Measurements from ENCODE around the gene P2RY14. TPM values are rescaled to one million over a fixed set of nuclear protein-coding genes. Genes with fewer than 3 reads are reported as not detected.

P2RY14 gene
- polyA plus RNA-seq, 1 donor (not counting 4 experiments of a cell fraction or from before 2014, with no cell fraction given), result not detected

DNA sequence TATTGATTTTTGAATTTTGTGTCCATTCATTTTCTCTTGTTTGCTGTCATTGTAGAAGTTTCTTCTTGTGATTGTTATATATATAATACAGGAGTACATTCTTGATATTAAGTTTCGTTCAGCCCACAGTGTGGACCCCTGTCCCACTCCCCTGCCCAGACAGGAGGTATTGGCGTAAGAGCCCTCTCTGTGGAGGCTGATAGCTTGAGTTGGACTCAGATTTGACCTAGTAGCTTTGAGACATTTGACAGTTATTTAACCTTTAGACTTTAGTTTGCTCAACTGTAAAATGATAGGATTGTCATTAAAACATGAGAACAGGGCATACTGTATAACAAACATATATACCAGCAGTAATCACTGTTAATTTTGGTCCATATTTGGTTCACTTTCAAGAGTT, 102.4 kb downstream of the P2RY14 start:
- H2AFZ ChIP-seq (ENCODE audit: control insufficient read depth, low read length), result no peak overlapping the region
- no peak overlapping the region for H3K4me3 ChIP-seq (ENCODE audit: control insufficient read depth in 2 of 3, extremely low read depth in 1 of 3, insufficient read depth in 2 of 3, low read depth in 1 of 3, low read length in 3 of 3)
- H3K27me3 ChIP-seq (ENCODE audit: control insufficient read depth, extremely low read depth, insufficient read depth, low read length), result no peaks in the 10 kb centered on the region
- FAIRE-seq (no peak), DNase-seq (ENCODE audit: low read depth, low spot score) (no peak)
- no peaks in the 10 kb centered on the region for H3K9me1 ChIP-seq (ENCODE audit: control insufficient read depth, extremely low read depth, insufficient read depth, low read length)
- dilution Hi-C loops (cut with MboI; ENCODE audit: extremely low pct_ligation_motif_present, low sequenced_read_pairs), result no loop called here
- H3K79me2 ChIP-seq (ENCODE audit: control insufficient read depth, insufficient read depth, low read length), result no peaks in the 10 kb centered on the region
- TF ChIP-seq EZH2 (IDR thresholded peaks at IDR 0.05; ENCODE audit: low read length), result no peak
- TF ChIP-seq, protein P1, sequence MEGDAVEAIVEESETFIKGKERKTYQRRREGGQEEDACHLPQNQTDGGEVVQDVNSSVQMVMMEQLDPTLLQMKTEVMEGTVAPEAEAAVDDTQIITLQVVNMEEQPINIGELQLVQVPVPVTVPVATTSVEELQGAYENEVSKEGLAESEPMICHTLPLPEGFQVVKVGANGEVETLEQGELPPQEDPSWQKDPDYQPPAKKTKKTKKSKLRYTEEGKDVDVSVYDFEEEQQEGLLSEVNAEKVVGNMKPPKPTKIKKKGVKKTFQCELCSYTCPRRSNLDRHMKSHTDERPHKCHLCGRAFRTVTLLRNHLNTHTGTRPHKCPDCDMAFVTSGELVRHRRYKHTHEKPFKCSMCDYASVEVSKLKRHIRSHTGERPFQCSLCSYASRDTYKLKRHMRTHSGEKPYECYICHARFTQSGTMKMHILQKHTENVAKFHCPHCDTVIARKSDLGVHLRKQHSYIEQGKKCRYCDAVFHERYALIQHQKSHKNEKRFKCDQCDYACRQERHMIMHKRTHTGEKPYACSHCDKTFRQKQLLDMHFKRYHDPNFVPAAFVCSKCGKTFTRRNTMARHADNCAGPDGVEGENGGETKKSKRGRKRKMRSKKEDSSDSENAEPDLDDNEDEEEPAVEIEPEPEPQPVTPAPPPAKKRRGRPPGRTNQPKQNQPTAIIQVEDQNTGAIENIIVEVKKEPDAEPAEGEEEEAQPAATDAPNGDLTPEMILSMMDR (optimal IDR thresholded peaks at IDR 0.05 in 1 of 3, IDR thresholded peaks at IDR 0.05 in 1 of 3, conservative IDR thresholded peaks at IDR 0.05 in 1 of 3; ENCODE audit: extremely low read depth in 1 of 3, insufficient read depth in 2 of 3, low read length in 3 of 3), result no peak
- no peak overlapping the region for H3K27ac ChIP-seq (ENCODE audit: control insufficient read depth, insufficient read depth, low read length)
- no peaks in the 10 kb centered on the region for H3K9me3 ChIP-seq (ENCODE audit: control insufficient read depth, low read depth, low read length)
- H3K4me2 ChIP-seq (ENCODE audit: control insufficient read depth, extremely low read depth, insufficient read depth, low read depth, low read length), result no peak overlapping the region
- no peaks in the 10 kb centered on the region for H4K20me1 ChIP-seq (ENCODE audit: control insufficient read depth, extremely low read depth, insufficient read depth, low read length)
- no peaks in the 10 kb centered on the region for H3K36me3 ChIP-seq (ENCODE audit: control insufficient read depth in 2 of 2, extremely low read depth in 1 of 2, insufficient read depth in 2 of 2, low read length in 2 of 2)
- H3K4me1 ChIP-seq (ENCODE audit: control insufficient read depth, extremely low read depth, insufficient read depth, low read length), result no peaks in the 10 kb centered on the region
- H3K9ac ChIP-seq (ENCODE audit: control insufficient read depth, extremely low read depth, insufficient read depth, low read length), result no peak overlapping the region

GRCh38 chr3:151174351-151174750, 104.0 kb downstream of the P2RY14 start:
- dilution Hi-C loops (cut with MboI; ENCODE audit: extremely low pct_ligation_motif_present, low sequenced_read_pairs), result no loop called here
- no peak overlapping the region for H3K27ac ChIP-seq (ENCODE audit: control insufficient read depth, insufficient read depth, low read length)
- no peaks in the 10 kb centered on the region for H3K4me1 ChIP-seq (ENCODE audit: control insufficient read depth, extremely low read depth, insufficient read depth, low read length)
- no peak overlapping the region for H2AFZ ChIP-seq (ENCODE audit: control insufficient read depth, low read length)
- H3K27me3 ChIP-seq (ENCODE audit: control insufficient read depth, extremely low read depth, insufficient read depth, low read length), result no peaks in the 10 kb centered on the region
- H4K20me1 ChIP-seq (ENCODE audit: control insufficient read depth, extremely low read depth, insufficient read depth, low read length), result no peaks in the 10 kb centered on the region
- no peaks in the 10 kb centered on the region for H3K79me2 ChIP-seq (ENCODE audit: control insufficient read depth, insufficient read depth, low read length)
- no peaks in the 10 kb centered on the region for H3K9me1 ChIP-seq (ENCODE audit: control insufficient read depth, extremely low read depth, insufficient read depth, low read length)
- no peak for TF ChIP-seq EZH2 (IDR thresholded peaks at IDR 0.05; ENCODE audit: low read length)
- TF ChIP-seq, protein P1 (optimal IDR thresholded peaks at IDR 0.05 in 1 of 3, IDR thresholded peaks at IDR 0.05 in 1 of 3, conservative IDR thresholded peaks at IDR 0.05 in 1 of 3; ENCODE audit: extremely low read depth in 1 of 3, insufficient read depth in 2 of 3, low read length in 3 of 3), result no peak
- no peaks in the 10 kb centered on the region for H3K9me3 ChIP-seq (ENCODE audit: control insufficient read depth, low read depth, low read length)
- DNase-seq (ENCODE audit: low read depth, low spot score) (no peak), FAIRE-seq (no peak)
- H3K36me3 ChIP-seq (ENCODE audit: control insufficient read depth in 2 of 2, extremely low read depth in 1 of 2, insufficient read depth in 2 of 2, low read length in 2 of 2), result no peaks in the 10 kb centered on the region
- H3K4me2 ChIP-seq (ENCODE audit: control insufficient read depth, extremely low read depth, insufficient read depth, low read depth, low read length), result no peak overlapping the region
- no peak overlapping the region for H3K9ac ChIP-seq (ENCODE audit: control insufficient read depth, extremely low read depth, insufficient read depth, low read length)
- no peak overlapping the region for H3K4me3 ChIP-seq (ENCODE audit: control insufficient read depth in 2 of 3, extremely low read depth in 1 of 3, insufficient read depth in 2 of 3, low read depth in 1 of 3, low read length in 3 of 3)
